Measurements from ENCODE around the gene SETD3.
"Not testable (repeated sequence)": the region's sequence is repeated elsewhere in the genome, so short reads cannot be mapped to it uniquely, and the experiment has no call there.

SETD3 gene

DNA sequence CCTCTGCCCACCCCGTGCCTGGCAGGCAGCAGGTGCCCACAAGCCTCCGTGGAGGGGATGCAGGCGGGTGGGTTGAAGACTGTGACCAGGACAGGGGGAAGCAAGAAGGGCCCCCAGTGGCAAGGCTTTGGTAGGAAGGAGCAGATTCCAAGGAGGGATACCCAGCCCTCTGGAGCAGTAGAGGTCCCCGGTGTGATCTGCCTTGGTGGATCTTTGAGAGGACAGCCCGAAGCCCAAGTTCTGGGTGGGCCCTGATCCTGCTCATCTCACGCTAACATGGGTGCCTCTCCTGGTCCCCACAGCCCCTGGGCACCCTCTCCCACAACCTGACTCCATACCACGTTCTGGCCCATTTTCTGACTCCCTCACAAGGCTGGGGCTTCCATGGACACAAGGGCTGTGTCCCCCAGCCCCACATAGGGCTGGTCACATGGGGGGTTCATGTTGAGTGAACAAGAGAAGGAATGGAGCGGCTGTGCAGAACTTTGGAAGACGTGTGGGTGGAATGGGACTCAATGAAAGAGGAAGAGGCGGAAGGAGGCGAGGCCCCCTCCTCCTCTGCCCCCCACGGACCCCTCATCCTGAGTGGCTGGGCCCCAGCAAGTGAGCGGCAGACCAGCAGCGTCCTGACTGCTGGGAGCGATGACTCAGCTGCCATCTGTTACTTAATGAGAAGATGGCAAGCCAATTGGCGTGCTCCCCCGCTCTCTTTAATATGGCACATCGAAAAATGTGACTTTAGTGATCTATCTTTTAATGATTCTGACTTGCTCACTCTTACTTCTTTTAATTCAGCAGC is 131.6 kb downstream of the SETD3 start:
- Histone ChIP-seq H3K9me3 (ENCODE audit: low read length) (no peaks in the 10 kb centered on the region), H3K79me2 (ENCODE audit: insufficient read depth, low read length) (no peaks in the 10 kb centered on the region), H3K27me3 (ENCODE audit: insufficient read depth, low read length) (no peaks in the 10 kb centered on the region), H3K4me3 (ENCODE audit: low read depth, low read length, poor library complexity, severe bottlenecking) (no peak overlapping the region), H3K36me3 (ENCODE audit: insufficient read depth, low read length) (no peaks in the 10 kb centered on the region), H3K4me1 (ENCODE audit: insufficient read depth, low read length, severe bottlenecking) (no peaks in the 10 kb centered on the region), H3K9me2 (ENCODE audit: low read depth, low read length) (no peaks in the 10 kb centered on the region), H3F3A (ENCODE audit: insufficient read depth, low read length) (no peaks in the 10 kb centered on the region), H3K27ac (ENCODE audit: low read depth, low read length, poor library complexity, severe bottlenecking) (no peak overlapping the region), H2AFZ (ENCODE audit: low read length) (no peak overlapping the region), H4K20me1 (ENCODE audit: insufficient read depth, low read length) (no peaks in the 10 kb centered on the region), H3K9ac (ENCODE audit: low read length) (no peak overlapping the region), H3K4me2 (ENCODE audit: low read length) (no peak overlapping the region)
- TF ChIP-seq, protein P1, sequence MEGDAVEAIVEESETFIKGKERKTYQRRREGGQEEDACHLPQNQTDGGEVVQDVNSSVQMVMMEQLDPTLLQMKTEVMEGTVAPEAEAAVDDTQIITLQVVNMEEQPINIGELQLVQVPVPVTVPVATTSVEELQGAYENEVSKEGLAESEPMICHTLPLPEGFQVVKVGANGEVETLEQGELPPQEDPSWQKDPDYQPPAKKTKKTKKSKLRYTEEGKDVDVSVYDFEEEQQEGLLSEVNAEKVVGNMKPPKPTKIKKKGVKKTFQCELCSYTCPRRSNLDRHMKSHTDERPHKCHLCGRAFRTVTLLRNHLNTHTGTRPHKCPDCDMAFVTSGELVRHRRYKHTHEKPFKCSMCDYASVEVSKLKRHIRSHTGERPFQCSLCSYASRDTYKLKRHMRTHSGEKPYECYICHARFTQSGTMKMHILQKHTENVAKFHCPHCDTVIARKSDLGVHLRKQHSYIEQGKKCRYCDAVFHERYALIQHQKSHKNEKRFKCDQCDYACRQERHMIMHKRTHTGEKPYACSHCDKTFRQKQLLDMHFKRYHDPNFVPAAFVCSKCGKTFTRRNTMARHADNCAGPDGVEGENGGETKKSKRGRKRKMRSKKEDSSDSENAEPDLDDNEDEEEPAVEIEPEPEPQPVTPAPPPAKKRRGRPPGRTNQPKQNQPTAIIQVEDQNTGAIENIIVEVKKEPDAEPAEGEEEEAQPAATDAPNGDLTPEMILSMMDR (IDR thresholded peaks at IDR 0.05; ENCODE audit: low read length), result no peak
- no peak for TF ChIP-seq EZH2 (IDR thresholded peaks at IDR 0.05; ENCODE audit: borderline replicate concordance, low read length)

DNA sequence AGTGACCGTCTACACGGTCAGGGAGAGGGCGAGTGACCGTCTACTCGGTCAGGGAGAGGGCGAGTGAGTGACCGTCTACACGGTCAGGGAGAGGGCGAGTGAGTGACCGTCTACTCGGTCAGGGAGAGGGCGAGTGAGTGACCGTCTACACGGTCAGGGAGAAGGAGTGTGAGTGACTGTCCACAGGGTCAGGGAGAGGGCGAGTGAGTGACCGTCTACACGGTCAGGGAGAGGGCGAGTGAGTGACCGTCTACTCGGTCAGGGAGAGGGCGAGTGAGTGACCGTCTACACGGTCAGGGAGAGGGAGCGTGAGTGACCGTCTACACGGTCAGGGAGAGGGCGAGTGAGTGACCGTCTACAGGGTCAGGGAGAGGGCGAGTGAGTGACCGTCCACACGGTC is 132.4 kb downstream of the SETD3 start:
- H4K20me1 ChIP-seq (ENCODE audit: insufficient read depth, low read length); H3K4me3 ChIP-seq (ENCODE audit: low read depth, low read length, poor library complexity, severe bottlenecking); H3K9me3 ChIP-seq (ENCODE audit: low read length); H3K9me2 ChIP-seq (ENCODE audit: low read depth, low read length); H3K9ac ChIP-seq (ENCODE audit: low read length); H3K4me2 ChIP-seq (ENCODE audit: low read length); H3K4me1 ChIP-seq (ENCODE audit: insufficient read depth, low read length, severe bottlenecking); H3K27me3 ChIP-seq (ENCODE audit: insufficient read depth, low read length); H3K36me3 ChIP-seq (ENCODE audit: insufficient read depth, low read length); H3K79me2 ChIP-seq (ENCODE audit: insufficient read depth, low read length); H2AFZ ChIP-seq (ENCODE audit: low read length); H3F3A ChIP-seq (ENCODE audit: insufficient read depth, low read length); H3K27ac ChIP-seq (ENCODE audit: low read depth, low read length, poor library complexity, severe bottlenecking): not testable (repeated sequence)

Data from OCI-LY1 (cell line).